ENCODE measurements around the gene SLC6A5.

SLC6A5 gene

GRCh38 chr11:20671856-20672546 lies 72.6 kb downstream of the SLC6A5 start:
- DNase-seq = peak; percentile 24

GRCh38 chr11:20672575-20672974 lies 73.2 kb downstream of the SLC6A5 start:
- DNase-seq = peak; percentile 6

DNA sequence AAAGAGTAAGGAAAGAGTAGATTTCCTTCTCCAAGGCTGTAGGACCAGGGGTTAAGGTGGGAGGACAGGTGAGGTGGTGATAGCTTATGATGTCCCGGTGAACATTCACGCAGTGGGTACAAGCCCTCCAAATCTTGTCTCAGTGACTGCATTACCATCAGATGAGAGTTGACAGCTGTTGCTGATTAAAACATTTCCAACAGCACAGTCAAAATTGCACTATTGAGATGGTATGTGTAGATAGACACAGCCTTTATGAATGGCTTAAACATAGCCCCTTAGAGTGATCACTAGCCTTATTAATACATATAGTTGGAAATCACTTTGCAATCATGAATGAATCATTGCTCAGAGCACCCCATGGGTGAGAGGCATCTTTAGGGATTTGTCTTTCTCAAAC lies 77.2 kb downstream of the SLC6A5 start:
- DNase-seq = no peak

GRCh38 chr11:20688761-20689160 lies 89.4 kb downstream of the SLC6A5 start:
- DNase-seq = no peak

GRCh38 chr11:20707876-20708275 lies 108.5 kb downstream of the SLC6A5 start:
- DNase-seq = no peak

All from activated CD4-positive, alpha-beta T cell treated with anti-CD3 and anti-CD28 coated beads, Interleukin-10, Interleukin-2, amounts not matched to agents 100 ng/mL and 50 ng/mL, durations not matched to agents 16 hours and 8 hours (primary cell).